ES-I3 (cell line): ENCODE results near the gene AOC3.
"Not testable (repeated sequence)": the region's sequence is repeated elsewhere in the genome, so short reads cannot be mapped to it uniquely, and the experiment has no call there.

Experiments used
- H3K36me3 ChIP-seq: 2 replicates; pipeline ENCODE4 v1.6.1; 2013; ENCODE audit warnings: mild to moderate bottlenecking, low read length, control low read depth, moderate library complexity; ENCODE audit not compliant: insufficient read depth
- H3K4me1 ChIP-seq: 2 replicates; pipeline ENCODE4 v1.6.1; 2013; ENCODE audit warnings: mild to moderate bottlenecking, control low read depth, low read length; ENCODE audit not compliant: insufficient read depth
- H3K9ac ChIP-seq: 2 replicates; pipeline ENCODE4 v1.6.1; 2013; ENCODE audit warnings: low read depth, mild to moderate bottlenecking, low read length, moderate library complexity
- H3K9me3 ChIP-seq: 2 replicates; pipeline ENCODE4 v1.6.1; 2013; ENCODE audit warnings: mild to moderate bottlenecking, low read length, moderate library complexity; ENCODE audit not compliant: control insufficient read depth, insufficient read depth

AOC3 gene

DNA sequence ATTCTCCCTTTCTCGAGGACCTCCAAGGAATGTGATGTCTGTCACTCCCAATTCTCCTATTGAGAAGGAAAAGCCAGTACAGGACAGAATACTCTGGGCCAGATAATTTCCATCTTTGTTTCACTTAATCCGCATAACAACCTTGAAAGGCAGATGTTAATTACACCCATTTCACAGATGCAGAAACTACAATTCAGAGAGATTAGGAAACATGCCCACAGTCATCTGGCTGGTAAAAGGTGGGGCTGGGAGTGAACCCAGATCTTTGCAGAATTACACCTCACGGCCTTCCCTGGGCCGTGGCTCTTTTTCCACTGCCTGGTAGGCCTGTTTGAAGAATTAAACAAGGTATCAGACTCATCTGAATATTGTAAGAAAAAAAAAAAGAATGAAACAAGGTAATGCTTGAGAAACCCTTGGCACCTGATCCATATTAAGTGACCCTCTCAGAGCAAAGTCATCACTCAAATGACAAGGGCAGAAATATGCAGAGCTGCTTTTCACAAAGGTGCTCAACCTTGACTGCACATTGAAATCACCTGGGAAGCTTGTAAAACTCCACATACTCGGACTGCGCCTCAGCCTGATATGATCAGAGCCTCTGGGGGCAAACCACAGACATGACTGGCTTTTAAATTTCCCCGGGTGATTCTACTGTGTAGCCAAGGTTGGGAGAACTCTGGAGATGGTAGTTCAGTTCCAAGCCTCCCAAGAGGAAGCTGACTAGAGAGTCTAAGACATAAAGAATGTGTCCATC lies 33.0 kb downstream of the AOC3 start:
- Histone ChIP-seq H3K9ac (no peak overlapping the region), H3K36me3 (no peaks in the 10 kb centered on the region), H3K4me1 (no peaks in the 10 kb centered on the region; the same call in 1 of the 2 replicates), H3K9me3 (no peaks in the 10 kb centered on the region)

- H3K9ac ChIP-seq, H3K36me3 ChIP-seq, H3K4me1 ChIP-seq, H3K9me3 ChIP-seq: not testable (repeated sequence)
Measured at GRCh38 chr17:42885806-42886205, 34.8 kb downstream of the AOC3 start.

GRCh38 chr17:42886283-42887176 lies 35.5 kb downstream of the AOC3 start:
- Histone ChIP-seq H3K9me3 (no peaks in the 10 kb centered on the region), H3K36me3 (no peaks in the 10 kb centered on the region), H3K9ac (no peak overlapping the region), H3K4me1 (peaks cover 3% of the 10 kb centered on the region; the same call in 1 of the 2 replicates)

DNA sequence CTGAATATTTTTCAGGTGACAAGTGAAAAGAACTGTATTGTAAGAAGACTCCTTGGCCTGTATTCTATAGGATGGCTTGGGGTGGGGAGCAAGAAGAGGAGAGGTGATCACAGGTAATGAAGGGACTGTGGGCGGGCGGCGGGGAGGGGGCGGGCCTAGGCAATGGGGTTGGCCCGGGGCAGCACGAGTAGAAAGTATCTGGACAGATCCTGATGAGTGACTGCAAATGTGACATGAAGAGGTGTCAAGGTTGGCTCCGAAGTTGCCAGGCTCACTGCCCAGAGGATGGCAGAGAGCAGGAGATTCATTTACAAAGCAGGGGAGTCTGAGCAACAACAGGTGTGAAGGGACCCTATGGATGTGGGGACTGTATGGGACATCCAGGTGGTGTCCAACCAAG lies 38.8 kb downstream of the AOC3 start:
- Histone ChIP-seq H3K4me1 (peaks cover 12% of the 10 kb centered on the region), H3K9ac (no peak overlapping the region), H3K36me3 (no peaks in the 10 kb centered on the region)

GRCh38 chr17:42891539-42892152 lies 40.6 kb downstream of the AOC3 start:
- H3K9ac ChIP-seq = no peak overlapping the region
- H3K9me3 ChIP-seq = no peaks in the 10 kb centered on the region
- H3K4me1 ChIP-seq = peaks cover 12% of the 10 kb centered on the region
- H3K36me3 ChIP-seq = no peaks in the 10 kb centered on the region

More for the DNA sequence above, 38.8 kb downstream of the AOC3 start:
- H3K9me3 ChIP-seq = no peaks in the 10 kb centered on the region

- no peaks in the 10 kb centered on the region for H3K36me3 ChIP-seq
- H3K9me3 ChIP-seq = no peaks in the 10 kb centered on the region
- H3K9ac ChIP-seq = no peak overlapping the region
- H3K4me1 ChIP-seq = peaks cover 12% of the 10 kb centered on the region
Measured at GRCh38 chr17:42893359-42893758, 42.4 kb downstream of the AOC3 start.

- Histone ChIP-seq H3K4me1 (peaks cover 12% of the 10 kb centered on the region), H3K9ac (no peak overlapping the region), H3K9me3 (no peaks in the 10 kb centered on the region), H3K36me3 (no peaks in the 10 kb centered on the region)
Measured at GRCh38 chr17:42894283-42895184, 43.5 kb downstream of the AOC3 start.

- Histone ChIP-seq H3K9ac (no peak overlapping the region), H3K4me1 (peaks cover 12% of the 10 kb centered on the region), H3K36me3 (no peaks in the 10 kb centered on the region), H3K9me3 (no peaks in the 10 kb centered on the region)
Measured at GRCh38 chr17:42895185-42895555, 44.2 kb downstream of the AOC3 start.

GRCh38 chr17:42898147-42898811 lies 47.3 kb downstream of the AOC3 start:
- no peak overlapping the region for H3K9ac ChIP-seq

DNA sequence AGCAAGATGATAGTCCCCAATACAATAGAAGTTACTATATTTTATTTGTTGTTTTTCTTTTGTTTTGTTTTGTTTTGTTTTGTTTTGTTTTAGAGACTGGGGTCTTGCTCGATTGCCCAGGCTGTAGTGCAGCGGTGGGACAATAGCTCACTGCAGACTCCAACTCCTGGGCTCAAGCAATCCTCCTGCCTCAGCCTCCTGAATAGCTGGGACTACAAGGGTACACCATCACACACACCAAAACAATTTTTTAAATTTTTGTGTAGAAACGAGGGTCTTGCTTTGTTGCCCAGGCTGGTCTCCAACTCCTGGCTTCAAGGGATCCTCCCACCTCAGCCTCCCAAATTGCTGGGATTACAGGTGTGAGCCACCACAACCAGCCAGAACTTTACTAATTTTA lies 49.0 kb downstream of the AOC3 start:
- not testable (repeated sequence) for H3K9ac ChIP-seq, H3K9me3 ChIP-seq, H3K36me3 ChIP-seq, H3K4me1 ChIP-seq

More at GRCh38 chr17:42898147-42898811, 47.3 kb downstream of the AOC3 start:
- Histone ChIP-seq H3K36me3 (no peaks in the 10 kb centered on the region), H3K9me3 (no peaks in the 10 kb centered on the region), H3K4me1 (peaks cover 8% of the 10 kb centered on the region)

DNA sequence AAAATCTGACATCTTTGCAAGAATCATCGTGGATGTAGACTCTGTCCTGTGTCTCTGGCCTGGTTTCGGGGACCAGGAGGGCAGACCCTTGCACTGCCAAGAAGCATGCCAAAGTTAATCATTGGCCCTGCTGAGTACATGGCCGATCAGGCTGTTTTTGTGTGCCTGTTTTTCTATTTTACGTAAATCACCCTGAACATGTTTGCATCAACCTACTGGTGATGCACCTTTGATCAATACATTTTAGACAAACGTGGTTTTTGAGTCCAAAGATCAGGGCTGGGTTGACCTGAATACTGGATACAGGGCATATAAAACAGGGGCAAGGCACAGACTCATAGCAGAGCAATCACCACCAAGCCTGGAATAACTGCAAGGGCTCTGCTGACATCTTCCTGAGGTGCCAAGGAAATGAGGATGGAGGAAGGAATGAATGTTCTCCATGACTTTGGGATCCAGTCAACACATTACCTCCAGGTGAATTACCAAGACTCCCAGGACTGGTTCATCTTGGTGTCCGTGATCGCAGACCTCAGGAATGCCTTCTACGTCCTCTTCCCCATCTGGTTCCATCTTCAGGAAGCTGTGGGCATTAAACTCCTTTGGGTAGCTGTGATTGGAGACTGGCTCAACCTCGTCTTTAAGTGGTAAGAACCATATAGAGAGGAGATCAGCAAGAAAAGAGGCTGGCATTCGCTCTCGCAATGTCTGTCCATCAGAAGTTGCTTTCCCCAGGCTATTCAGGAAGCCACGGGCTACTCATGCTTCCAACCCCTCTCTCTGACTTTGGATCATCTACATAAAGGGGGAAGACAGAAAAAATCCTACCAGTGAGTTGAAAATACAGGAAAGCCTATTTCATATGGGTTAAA lies 49.7 kb downstream of the AOC3 start, which contains the start of gene G6PC1:
Gene G6PC1, plus strand, starts transcription at position 340 of the 872 bp plus-strand sequence. Its CDS starts 78 bp downstream, at position 418.
- Histone ChIP-seq H3K9ac (no peak within 1 kb of the TSS), H3K4me1 (peaks cover 6% of the 10 kb centered on the region), H3K36me3 (no peaks in the 10 kb centered on the region), H3K9me3 (no peaks in the 10 kb centered on the region)

- no peaks in the 10 kb centered on the region for H3K36me3 ChIP-seq
- peaks cover 6% of the 10 kb centered on the region for H3K4me1 ChIP-seq
- H3K9me3 ChIP-seq = no peaks in the 10 kb centered on the region
- no peak overlapping the region for H3K9ac ChIP-seq
Measured at GRCh38 chr17:42901535-42902229, 50.7 kb downstream of the AOC3 start.
